Glutamatergic neuron (in vitro differentiated cells): Measurements from ENCODE around the gene TOPBP1. TPM values are rescaled to one million over a fixed set of nuclear protein-coding genes. Genes with fewer than 3 reads are reported as not detected.
A peak's percentile ranks its signal among the peaks of the same experiment; 100 is the strongest.
"Not testable (repeated sequence)": the region's sequence is repeated elsewhere in the genome, so short reads cannot be mapped to it uniquely, and the experiment has no call there.

Experiments used
- DNase-seq: peaks from one replicate; pipeline ENCODE4 v3.0.0; 2022
- H3K27ac Mint-ChIP-seq: one replicate; pipeline ENCODE4 v1.8.0; 2020; ENCODE audit warnings: mild to moderate bottlenecking, mixed read lengths, inconsistent platforms; ENCODE audit not compliant: unreplicated experiment
- H3K27me3 Mint-ChIP-seq: one replicate; pipeline ENCODE4 v1.8.0; 2020; ENCODE audit warnings: mild to moderate bottlenecking, moderate library complexity, mixed read lengths, inconsistent platforms; ENCODE audit not compliant: unreplicated experiment
- H3K36me3 Mint-ChIP-seq: one replicate; pipeline ENCODE4 v1.8.0; 2020; ENCODE audit warnings: mild to moderate bottlenecking, mixed read lengths, inconsistent platforms; ENCODE audit not compliant: unreplicated experiment
- H3K4me1 Mint-ChIP-seq: one replicate; pipeline ENCODE4 v1.8.0; 2020; ENCODE audit warnings: mild to moderate bottlenecking, low read depth, mixed read lengths, inconsistent platforms; ENCODE audit not compliant: unreplicated experiment
- H3K4me3 Mint-ChIP-seq: one replicate; pipeline ENCODE4 v1.8.0; 2020; ENCODE audit warnings: mild to moderate bottlenecking, mixed read lengths, inconsistent platforms; ENCODE audit not compliant: unreplicated experiment
- H3K9me3 Mint-ChIP-seq: one replicate; pipeline ENCODE4 v1.8.0; 2020; ENCODE audit warnings: mild to moderate bottlenecking, moderate library complexity, mixed read lengths, inconsistent platforms; ENCODE audit not compliant: unreplicated experiment
- total RNA-seq: library from RNA; stranded (reverse); fragmentation: NEBNext Ultra II Directional; extraction: Animal tissue kit (Norgen Biotek cat#: 25700); gene quantifications from one replicate; pipeline ENCODE4 v1.2.1, GENCODE V29; 2021; ENCODE audit not compliant: unreplicated experiment
- TF ChIP-seq, protein P1 (sequence below): fragments of 200-600 bp; sonication (generic); IDR thresholded peaks from one replicate; pipeline ENCODE4 v1.5.0; 2021; ENCODE audit not compliant: partially characterized antibody, unreplicated experiment

TOPBP1 gene
- total RNA-seq, 1 donor from 2014 or later = 33.9 TPM

GRCh38 chr3:133673746-133674145, 12.0 kb upstream of the TOPBP1 start:
- TF ChIP-seq, protein P1, sequence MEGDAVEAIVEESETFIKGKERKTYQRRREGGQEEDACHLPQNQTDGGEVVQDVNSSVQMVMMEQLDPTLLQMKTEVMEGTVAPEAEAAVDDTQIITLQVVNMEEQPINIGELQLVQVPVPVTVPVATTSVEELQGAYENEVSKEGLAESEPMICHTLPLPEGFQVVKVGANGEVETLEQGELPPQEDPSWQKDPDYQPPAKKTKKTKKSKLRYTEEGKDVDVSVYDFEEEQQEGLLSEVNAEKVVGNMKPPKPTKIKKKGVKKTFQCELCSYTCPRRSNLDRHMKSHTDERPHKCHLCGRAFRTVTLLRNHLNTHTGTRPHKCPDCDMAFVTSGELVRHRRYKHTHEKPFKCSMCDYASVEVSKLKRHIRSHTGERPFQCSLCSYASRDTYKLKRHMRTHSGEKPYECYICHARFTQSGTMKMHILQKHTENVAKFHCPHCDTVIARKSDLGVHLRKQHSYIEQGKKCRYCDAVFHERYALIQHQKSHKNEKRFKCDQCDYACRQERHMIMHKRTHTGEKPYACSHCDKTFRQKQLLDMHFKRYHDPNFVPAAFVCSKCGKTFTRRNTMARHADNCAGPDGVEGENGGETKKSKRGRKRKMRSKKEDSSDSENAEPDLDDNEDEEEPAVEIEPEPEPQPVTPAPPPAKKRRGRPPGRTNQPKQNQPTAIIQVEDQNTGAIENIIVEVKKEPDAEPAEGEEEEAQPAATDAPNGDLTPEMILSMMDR = no peak
- no peak overlapping the region for H3K27ac Mint-ChIP-seq
- DNase-seq = no peak
- no peaks in the 10 kb centered on the region for H3K36me3 Mint-ChIP-seq
- peaks cover 5% of the 10 kb centered on the region for H3K9me3 Mint-ChIP-seq
- peak overlapping the region; percentile 79 for H3K4me3 Mint-ChIP-seq
- H3K4me1 Mint-ChIP-seq = no peaks in the 10 kb centered on the region
- H3K27me3 Mint-ChIP-seq = peaks cover 16% of the 10 kb centered on the region

GRCh38 chr3:133672461-133672860, 10.7 kb upstream of the TOPBP1 start:
- no peaks in the 10 kb centered on the region for H3K4me1 Mint-ChIP-seq
- TF ChIP-seq, protein P1 = no peak
- no peak overlapping the region for H3K4me3 Mint-ChIP-seq
- H3K36me3 Mint-ChIP-seq = no peaks in the 10 kb centered on the region
- no peaks in the 10 kb centered on the region for H3K9me3 Mint-ChIP-seq
- no peak for DNase-seq
- peaks cover 12% of the 10 kb centered on the region for H3K27me3 Mint-ChIP-seq
- no peak overlapping the region for H3K27ac Mint-ChIP-seq

GRCh38 chr3:133670525-133670995, 8.8 kb upstream of the TOPBP1 start:
- H3K4me3 Mint-ChIP-seq = no peak overlapping the region
- TF ChIP-seq, protein P1 = no peak
- H3K27ac Mint-ChIP-seq = no peak overlapping the region
- H3K9me3 Mint-ChIP-seq = no peaks in the 10 kb centered on the region
- H3K27me3 Mint-ChIP-seq = peaks cover 6% of the 10 kb centered on the region
- no peaks in the 10 kb centered on the region for H3K36me3 Mint-ChIP-seq
- no peaks in the 10 kb centered on the region for H3K4me1 Mint-ChIP-seq
- no peak for DNase-seq

GRCh38 chr3:133669949-133670524, 8.3 kb upstream of the TOPBP1 start:
- H3K36me3 Mint-ChIP-seq = no peaks in the 10 kb centered on the region
- H3K9me3 Mint-ChIP-seq = no peaks in the 10 kb centered on the region
- no peak overlapping the region for H3K4me3 Mint-ChIP-seq
- DNase-seq = no peak
- TF ChIP-seq, protein P1 = no peak
- no peaks in the 10 kb centered on the region for H3K4me1 Mint-ChIP-seq
- peaks cover 6% of the 10 kb centered on the region for H3K27me3 Mint-ChIP-seq
- no peak overlapping the region for H3K27ac Mint-ChIP-seq

GRCh38 chr3:133667118-133667517, 5.4 kb upstream of the TOPBP1 start:
- no peaks in the 10 kb centered on the region for H3K27me3 Mint-ChIP-seq
- DNase-seq = no peak
- no peak overlapping the region for H3K4me3 Mint-ChIP-seq
- TF ChIP-seq, protein P1 = no peak
- H3K4me1 Mint-ChIP-seq = peaks cover 3% of the 10 kb centered on the region
- H3K36me3 Mint-ChIP-seq = no peaks in the 10 kb centered on the region
- no peak overlapping the region for H3K27ac Mint-ChIP-seq
- H3K9me3 Mint-ChIP-seq = no peaks in the 10 kb centered on the region

GRCh38 chr3:133665188-133665587, 3.4 kb upstream of the TOPBP1 start:
- not testable (repeated sequence) for H3K27me3 Mint-ChIP-seq, H3K9me3 Mint-ChIP-seq, H3K4me1 Mint-ChIP-seq, H3K4me3 Mint-ChIP-seq, H3K36me3 Mint-ChIP-seq, H3K27ac Mint-ChIP-seq, DNase-seq
